AG09309 (cell line): ENCODE data around the gene TBCK.

ENCODE experiments used
- DNase-seq: peaks from one replicate; pipeline ENCODE4 v3.0.0-alpha.2; 2010; ENCODE audit warnings: low read depth
- H3K4me3 ChIP-seq: 2 replicates; pipeline ENCODE4 v1.5.1; 2011; ENCODE audit warnings: mild to moderate bottlenecking, low read depth, low read length, moderate library complexity; ENCODE audit not compliant: control insufficient read depth
- CTCF ChIP-seq: IDR thresholded peaks from 2 replicates; pipeline ENCODE4 v1.5.1; 2011; ENCODE audit warnings: mild to moderate bottlenecking, low read depth, low read length, inconsistent platforms; ENCODE audit not compliant: insufficient read depth, control insufficient read depth; ENCODE audit errors: missing control alignments

The TBCK gene

GRCh38 chr4:106090826-106091225, 225.2 kb downstream of the TBCK start:
- DNase-seq = no peak
- H3K4me3 ChIP-seq = no peak overlapping the region
- TF ChIP-seq CTCF = no peak

DNA sequence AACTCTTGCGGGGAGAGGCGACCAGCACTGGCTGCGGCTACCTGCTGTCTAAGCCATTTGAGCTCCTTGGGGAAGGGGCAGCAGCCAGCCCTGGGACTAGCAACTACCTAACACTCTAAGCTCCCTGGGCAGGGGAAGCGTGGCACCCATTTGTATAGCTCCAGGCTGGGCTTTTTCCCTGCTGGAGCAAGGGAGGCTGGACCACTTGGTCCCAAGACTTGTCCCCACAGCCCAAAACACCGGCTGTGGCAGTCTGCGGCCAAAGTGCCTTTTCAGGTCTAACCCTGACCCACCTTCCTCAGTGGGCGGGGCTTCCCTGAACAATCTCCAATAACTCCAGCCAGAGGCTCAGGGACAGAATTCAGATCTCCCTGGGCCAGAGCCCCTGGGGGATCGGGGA, 232.9 kb downstream of the TBCK start:
- TF ChIP-seq CTCF = no peak
- H3K4me3 ChIP-seq = no peak overlapping the region
- no peak for DNase-seq

- no peak for TF ChIP-seq CTCF
- no peak for DNase-seq
- no peak overlapping the region for H3K4me3 ChIP-seq
These were observed 235.6 kb downstream of the TBCK start for GRCh38 chr4:106080376-106080775.

GRCh38 chr4:106079616-106080015, 236.4 kb downstream of the TBCK start:
- TF ChIP-seq CTCF = no peak
- no peak overlapping the region for H3K4me3 ChIP-seq
- no peak for DNase-seq

- no peak overlapping the region for H3K4me3 ChIP-seq
- no peak for DNase-seq
- TF ChIP-seq CTCF = no peak
These were observed 251.0 kb downstream of the TBCK start for GRCh38 chr4:106065018-106065417.

- H3K4me3 ChIP-seq = no peak overlapping the region
- DNase-seq = no peak
- no peak for TF ChIP-seq CTCF
These were observed 253.0 kb downstream of the TBCK start for GRCh38 chr4:106063009-106063408.

DNA sequence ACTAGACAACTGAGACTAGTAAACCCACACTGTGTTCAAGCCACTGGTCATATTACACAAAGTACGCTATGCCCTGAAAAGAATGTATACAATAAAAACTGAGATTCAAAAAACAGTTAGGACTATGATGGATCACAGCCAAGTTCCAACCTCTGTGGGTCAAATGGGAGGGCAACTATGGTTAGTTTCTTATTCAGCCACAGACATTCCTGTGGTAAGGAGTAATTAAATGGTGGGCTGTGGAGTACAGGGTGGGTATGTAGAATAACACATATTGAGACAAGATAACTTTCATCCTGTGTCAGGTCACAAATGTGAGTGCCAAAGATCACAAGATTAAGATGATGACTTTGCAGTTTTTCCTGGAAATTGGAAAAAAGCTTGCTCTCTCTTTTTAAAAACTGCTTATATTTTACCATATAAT, 253.5 kb downstream of the TBCK start:
- peak; percentile 7 for DNase-seq
- TF ChIP-seq CTCF = no peak
- no peak overlapping the region for H3K4me3 ChIP-seq
